Measurements from ENCODE around the gene INCENP. TPM values are rescaled to one million over a fixed set of nuclear protein-coding genes. Genes with fewer than 3 reads are reported as not detected.

Gene INCENP
- total RNA-seq, 1 experiment from 2014 or later: 96.8 TPM

DNA sequence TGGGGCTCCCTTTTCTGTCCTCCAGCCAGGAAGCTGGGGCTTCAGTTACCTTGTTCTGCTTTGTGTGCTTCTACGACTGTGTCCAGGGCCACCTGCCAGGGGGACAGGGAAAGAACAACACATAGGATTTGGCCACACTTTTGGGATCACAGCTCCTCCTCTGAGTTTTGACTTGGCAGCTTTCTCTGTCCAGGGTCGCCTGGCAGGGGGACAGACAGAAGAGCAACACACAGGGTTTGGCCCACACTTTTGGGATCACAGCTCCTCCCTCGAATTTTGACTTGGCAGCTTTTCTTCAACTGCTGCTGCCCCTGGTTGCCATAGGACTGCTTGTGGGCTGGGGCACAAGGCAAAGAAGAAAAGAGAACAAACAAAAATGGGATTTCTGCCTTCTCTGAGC, 19.1 kb downstream of the INCENP start:
- no peak for DNase-seq
- Histone ChIP-seq H3K4me3 (ENCODE audit: insufficient read depth, low read depth, low read length) (no peak overlapping the region), H3K36me3 (replicated peaks; ENCODE audit: control insufficient read depth, insufficient read depth, low read length) (peaks cover 72% of the 10 kb centered on the region), H3K27me3 (ENCODE audit: control insufficient read depth, insufficient read depth, low read length) (no peaks in the 10 kb centered on the region)

DNA sequence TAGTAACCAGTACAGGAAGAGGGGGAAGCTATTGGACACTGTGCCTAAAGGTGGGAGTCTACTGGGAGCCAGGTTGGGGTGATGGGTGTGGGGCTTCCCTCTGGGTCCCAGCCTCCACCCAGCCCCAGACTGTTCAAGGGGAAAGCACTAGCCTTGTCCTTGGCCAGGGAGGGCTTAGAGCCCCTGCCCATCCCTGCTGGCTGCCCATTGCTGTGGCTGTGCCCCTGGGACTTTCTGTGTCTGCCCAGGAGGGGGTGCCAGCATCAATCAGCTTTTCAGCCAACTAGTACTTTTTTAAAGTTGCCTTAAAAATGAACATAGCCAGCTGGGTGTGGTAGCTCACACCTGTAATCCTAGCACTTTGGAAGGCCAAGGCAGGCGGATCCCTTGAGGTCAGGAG, 19.9 kb downstream of the INCENP start:
- no peak overlapping the region for H3K4me3 ChIP-seq (ENCODE audit: insufficient read depth, low read depth, low read length)
- no peaks in the 10 kb centered on the region for H3K27me3 ChIP-seq (ENCODE audit: control insufficient read depth, insufficient read depth, low read length)
- no peak for DNase-seq
- peaks cover 72% of the 10 kb centered on the region for H3K36me3 ChIP-seq (replicated peaks; ENCODE audit: control insufficient read depth, insufficient read depth, low read length)

DNA sequence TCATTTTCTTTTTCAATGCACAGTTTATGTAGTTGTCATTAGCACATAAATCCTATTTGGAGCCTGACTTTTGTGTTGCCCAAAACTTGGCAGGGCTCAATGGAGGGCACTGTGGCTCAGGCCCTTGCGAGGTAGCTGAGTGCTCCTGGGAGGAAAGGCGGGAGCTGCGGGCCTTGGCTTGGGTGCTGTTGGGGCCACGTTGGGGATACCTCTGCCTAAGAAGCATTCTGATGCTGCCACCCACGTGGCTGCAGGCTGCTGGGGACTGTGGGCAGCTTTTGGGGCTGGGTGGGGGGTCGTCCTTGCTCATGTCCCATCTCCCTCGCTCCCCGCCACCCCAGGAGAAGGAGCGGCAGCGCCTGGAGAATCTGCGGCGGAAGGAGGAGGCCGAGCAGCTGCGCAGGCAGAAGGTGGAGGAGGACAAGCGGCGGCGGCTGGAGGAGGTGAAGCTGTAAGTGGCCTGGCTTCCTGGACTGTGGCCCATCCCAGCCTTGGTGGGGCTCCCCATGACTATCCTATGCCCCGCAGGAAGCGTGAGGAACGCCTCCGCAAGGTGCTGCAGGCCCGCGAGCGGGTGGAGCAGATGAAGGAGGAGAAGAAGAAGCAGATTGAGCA, 20.9 kb downstream of the INCENP start:
- H3K27me3 ChIP-seq (ENCODE audit: control insufficient read depth, insufficient read depth, low read length): no peaks in the 10 kb centered on the region
- DNase-seq: no peak
- H3K36me3 ChIP-seq (replicated peaks; ENCODE audit: control insufficient read depth, insufficient read depth, low read length): peaks cover 67% of the 10 kb centered on the region
- no peak overlapping the region for H3K4me3 ChIP-seq (ENCODE audit: insufficient read depth, low read depth, low read length)

DNA sequence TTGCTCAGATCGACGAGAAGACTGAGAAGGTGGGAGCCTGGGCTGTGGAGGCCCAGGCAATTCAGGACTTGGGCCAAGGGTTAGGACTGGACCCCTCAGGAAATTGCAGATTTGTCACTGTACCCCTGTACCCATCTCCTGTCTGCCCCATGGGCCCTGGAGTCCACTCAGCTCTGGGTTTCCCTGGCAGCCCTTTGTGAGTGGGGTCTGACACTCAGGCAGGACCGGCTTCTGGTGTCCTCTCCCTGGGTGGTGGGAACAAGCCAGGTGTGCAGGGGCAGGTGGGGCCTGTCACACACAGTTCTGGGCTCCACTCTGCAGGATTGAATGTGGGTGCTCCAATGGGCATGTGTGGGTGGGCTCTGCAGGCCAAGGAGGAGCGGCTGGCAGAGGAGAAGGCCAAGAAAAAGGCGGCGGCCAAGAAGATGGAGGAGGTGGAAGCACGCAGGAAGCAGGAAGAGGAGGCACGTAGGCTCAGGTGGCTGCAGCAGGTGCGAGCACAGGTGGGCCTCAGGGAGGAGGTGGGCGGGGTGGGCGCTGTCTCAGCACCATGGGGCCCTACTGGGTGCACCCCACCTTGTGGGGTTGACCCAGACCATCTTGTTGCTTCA, 21.6 kb downstream of the INCENP start:
- Histone ChIP-seq H3K36me3 (replicated peaks; ENCODE audit: control insufficient read depth, insufficient read depth, low read length) (peaks cover 70% of the 10 kb centered on the region), H3K4me3 (ENCODE audit: insufficient read depth, low read depth, low read length) (no peak overlapping the region), H3K27me3 (ENCODE audit: control insufficient read depth, insufficient read depth, low read length) (no peaks in the 10 kb centered on the region)
- no peak for DNase-seq

DNA sequence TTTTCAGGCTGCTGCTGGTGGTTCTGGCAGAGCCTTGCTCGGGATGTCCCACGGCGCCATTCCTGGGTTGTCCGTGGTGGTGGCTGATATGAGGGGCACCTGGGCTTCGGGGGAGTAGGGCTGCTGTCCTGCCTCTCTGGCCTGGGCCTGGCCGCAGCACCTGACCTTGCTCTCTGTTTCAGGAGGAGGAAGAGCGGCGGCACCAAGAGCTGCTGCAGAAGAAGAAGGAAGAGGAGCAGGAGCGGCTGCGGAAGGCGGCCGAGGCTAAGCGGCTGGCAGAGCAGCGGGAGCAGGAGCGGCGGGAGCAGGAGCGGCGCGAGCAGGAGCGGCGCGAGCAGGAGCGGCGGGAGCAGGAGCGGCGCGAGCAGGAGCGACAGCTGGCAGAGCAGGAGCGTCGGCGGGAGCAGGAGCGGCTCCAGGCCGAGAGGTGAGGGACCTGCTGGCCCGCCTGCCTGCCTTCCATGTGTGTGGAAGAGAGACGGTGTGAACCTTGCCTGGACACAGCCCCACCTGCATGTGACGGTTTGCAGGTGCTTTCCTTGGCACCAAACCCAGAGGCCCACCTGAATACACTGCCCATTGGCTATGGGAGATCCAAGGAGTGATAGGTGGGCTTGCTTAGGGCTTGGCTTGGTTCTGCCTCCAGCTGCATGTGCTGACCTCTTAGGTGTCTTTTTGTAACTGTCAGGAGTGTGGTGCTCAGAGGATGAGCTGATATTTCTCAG, 22.8 kb downstream of the INCENP start:
- peaks cover 71% of the 10 kb centered on the region for H3K36me3 ChIP-seq (replicated peaks; ENCODE audit: control insufficient read depth, insufficient read depth, low read length)
- H3K27me3 ChIP-seq (ENCODE audit: control insufficient read depth, insufficient read depth, low read length): no peaks in the 10 kb centered on the region
- DNase-seq: no peak
- no peak overlapping the region for H3K4me3 ChIP-seq (ENCODE audit: insufficient read depth, low read depth, low read length)

DNA sequence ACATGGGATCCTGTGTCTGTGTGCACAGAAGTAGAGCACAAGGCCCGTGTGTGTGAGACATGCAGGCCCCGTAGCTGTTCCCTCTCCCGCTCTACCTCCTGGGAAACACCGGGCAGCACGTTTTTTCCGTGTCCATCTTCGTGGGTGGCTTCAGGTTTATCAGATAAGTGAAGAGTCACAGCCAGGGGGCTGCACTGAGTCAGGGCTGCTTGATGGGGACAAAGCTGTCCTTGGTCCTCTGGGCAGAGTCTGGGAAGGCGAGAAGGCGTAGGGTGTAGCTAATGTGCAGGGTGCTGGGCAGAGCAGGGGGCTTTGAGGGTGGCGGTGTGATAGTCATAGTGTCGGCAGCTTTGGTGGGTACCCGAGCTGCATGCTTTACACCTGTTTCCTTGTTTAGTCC, 23.7 kb downstream of the INCENP start:
- Histone ChIP-seq H3K27me3 (ENCODE audit: control insufficient read depth, insufficient read depth, low read length) (no peaks in the 10 kb centered on the region), H3K4me3 (ENCODE audit: insufficient read depth, low read depth, low read length) (no peak overlapping the region), H3K36me3 (replicated peaks; ENCODE audit: control insufficient read depth, insufficient read depth, low read length) (peaks cover 70% of the 10 kb centered on the region)
- DNase-seq: no peak

DNA sequence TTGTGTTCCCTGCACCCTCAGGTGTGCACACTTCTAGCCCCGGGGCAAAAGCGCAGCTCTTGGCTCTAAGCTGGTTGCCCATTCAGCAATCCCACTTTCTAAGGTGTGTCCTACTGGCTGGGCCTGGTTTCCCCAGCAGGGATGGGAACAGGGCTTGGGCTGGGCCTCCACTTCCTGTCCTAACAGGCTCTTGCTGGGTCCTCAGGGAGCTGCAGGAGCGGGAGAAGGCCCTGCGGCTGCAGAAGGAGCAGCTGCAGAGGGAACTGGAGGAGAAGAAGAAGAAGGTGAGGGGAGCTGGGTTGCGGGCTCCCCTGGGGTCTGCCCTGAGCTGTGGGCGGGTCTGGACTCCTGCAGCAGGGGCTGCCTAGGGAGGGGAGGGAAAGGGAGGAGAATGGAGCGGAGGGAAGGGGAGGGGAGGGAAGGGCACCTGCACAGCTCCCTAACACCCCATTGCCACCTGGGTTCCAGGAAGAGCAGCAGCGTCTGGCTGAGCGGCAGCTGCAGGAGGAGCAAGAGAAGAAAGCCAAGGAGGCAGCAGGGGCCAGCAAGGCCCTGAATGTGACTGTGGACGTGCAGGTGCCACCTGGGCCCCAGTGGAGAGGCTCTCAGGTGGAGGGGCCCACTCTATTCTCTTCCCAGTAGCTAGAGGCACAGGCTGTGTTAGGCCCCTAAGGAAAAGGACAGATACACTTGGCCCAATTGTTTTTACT, 24.6 kb downstream of the INCENP start:
- no peak overlapping the region for H3K4me3 ChIP-seq (ENCODE audit: insufficient read depth, low read depth, low read length)
- peaks cover 64% of the 10 kb centered on the region for H3K36me3 ChIP-seq (replicated peaks; ENCODE audit: control insufficient read depth, insufficient read depth, low read length)
- no peaks in the 10 kb centered on the region for H3K27me3 ChIP-seq (ENCODE audit: control insufficient read depth, insufficient read depth, low read length)
- DNase-seq: no peak

DNA sequence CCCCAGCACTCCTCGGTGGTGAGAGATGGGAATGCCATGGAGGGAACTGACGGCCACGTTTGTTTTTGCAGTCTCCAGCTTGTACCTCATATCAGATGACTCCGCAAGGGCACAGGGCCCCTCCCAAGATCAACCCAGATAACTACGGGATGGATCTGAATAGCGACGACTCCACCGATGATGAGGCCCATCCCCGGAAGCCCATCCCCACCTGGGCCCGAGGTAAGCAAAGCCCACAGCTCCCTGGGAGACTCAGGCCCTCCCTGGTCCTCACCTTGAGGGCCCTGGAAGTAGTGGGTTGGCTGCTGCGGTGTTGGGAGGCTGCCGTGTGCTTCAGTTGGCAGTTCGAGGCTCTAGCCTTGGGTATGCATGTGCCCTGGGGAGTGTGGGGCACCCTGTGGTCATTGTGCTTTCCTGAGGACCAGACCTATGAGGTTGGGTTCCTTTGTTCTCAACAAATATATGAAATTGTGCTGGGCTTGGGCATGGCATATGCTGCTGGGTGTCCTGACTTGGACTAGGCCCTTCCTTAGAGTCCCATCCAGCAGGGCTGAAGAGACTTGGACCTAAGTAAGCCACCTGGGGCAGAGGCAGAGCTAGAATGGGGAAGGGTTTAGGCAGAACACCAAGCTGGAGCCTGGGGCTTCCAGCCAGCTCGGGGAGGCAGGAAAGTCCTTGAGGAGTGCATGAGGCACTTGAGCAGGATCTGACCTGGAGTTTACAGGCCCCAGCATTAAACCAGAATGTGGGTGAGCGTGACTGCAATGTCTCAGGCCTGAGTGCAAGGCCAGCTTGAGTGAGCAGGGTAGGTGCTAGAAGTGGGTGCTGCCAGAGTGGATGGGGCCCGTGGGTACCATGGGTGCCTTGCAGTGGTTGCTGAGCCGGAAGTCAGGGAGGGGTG, 26.4 kb downstream of the INCENP start:
- H3K27me3 ChIP-seq (ENCODE audit: control insufficient read depth, insufficient read depth, low read length): no peaks in the 10 kb centered on the region
- DNase-seq: no peak
- H3K36me3 ChIP-seq (replicated peaks; ENCODE audit: control insufficient read depth, insufficient read depth, low read length): peaks cover 55% of the 10 kb centered on the region
- no peak overlapping the region for H3K4me3 ChIP-seq (ENCODE audit: insufficient read depth, low read depth, low read length)

DNA sequence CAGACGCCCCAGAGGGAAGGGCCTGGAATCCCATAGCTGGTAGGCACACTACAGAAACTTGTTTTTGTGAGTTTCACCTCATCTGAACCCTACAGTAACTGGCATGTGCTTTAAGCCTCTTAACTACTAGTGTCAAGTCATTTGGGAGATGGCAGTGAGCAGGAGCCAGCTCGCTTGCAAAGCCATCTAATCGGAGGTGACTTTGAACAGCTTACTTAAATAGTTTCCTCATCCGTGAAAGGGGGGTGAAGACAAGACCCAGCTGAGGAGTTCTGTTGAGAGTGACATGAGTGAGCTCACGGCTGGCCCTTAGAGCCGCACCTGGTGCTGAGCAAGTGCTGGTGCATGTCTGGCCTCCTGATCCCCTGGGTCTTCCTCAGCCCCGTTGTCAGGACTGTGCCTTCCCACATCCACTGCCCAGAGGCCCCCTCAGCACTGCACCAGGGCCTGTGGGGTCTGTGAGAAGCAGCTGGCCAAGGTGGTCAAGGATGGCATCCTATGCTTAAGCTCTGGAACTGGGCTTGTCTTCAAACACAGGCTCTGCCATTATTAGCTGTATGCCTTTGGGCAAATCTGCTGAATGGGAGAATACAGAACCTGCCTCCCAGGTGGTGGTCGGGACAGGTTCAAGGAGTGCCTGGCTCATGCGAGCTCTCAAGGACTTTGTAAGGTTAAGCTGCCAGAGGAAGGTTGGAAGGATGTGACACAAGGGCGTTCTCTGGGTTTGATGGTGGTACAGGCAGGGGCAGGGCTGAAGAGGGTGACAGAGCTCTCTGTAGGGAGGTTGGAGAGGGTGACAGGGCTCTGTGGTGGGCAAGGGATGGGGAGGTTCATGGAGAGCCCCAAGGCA, 27.3 kb downstream of the INCENP start:
- H3K36me3 ChIP-seq (replicated peaks; ENCODE audit: control insufficient read depth, insufficient read depth, low read length): peaks cover 47% of the 10 kb centered on the region
- H3K4me3 ChIP-seq (ENCODE audit: insufficient read depth, low read depth, low read length): no peak overlapping the region
- no peak for DNase-seq
- no peaks in the 10 kb centered on the region for H3K27me3 ChIP-seq (ENCODE audit: control insufficient read depth, insufficient read depth, low read length)

DNA sequence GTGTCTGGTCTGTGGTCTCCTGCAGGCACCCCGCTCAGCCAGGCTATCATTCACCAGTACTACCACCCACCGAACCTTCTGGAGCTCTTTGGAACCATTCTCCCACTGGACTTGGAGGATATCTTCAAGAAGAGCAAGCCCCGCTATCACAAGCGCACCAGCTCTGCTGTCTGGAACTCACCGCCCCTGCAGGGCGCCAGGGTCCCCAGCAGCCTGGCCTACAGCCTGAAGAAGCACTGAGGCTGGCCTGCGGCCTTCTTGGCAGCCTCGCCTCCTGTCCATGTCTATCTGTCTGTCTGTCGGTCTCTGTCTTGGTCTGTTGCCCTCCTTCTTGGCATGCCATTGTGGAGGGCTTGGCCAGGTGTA, 27.9 kb downstream of the INCENP start:
- no peak for DNase-seq
- Histone ChIP-seq H3K27me3 (ENCODE audit: control insufficient read depth, insufficient read depth, low read length) (no peaks in the 10 kb centered on the region), H3K36me3 (replicated peaks; ENCODE audit: control insufficient read depth, insufficient read depth, low read length) (peaks cover 44% of the 10 kb centered on the region), H3K4me3 (ENCODE audit: insufficient read depth, low read depth, low read length) (no peak overlapping the region)

DNA sequence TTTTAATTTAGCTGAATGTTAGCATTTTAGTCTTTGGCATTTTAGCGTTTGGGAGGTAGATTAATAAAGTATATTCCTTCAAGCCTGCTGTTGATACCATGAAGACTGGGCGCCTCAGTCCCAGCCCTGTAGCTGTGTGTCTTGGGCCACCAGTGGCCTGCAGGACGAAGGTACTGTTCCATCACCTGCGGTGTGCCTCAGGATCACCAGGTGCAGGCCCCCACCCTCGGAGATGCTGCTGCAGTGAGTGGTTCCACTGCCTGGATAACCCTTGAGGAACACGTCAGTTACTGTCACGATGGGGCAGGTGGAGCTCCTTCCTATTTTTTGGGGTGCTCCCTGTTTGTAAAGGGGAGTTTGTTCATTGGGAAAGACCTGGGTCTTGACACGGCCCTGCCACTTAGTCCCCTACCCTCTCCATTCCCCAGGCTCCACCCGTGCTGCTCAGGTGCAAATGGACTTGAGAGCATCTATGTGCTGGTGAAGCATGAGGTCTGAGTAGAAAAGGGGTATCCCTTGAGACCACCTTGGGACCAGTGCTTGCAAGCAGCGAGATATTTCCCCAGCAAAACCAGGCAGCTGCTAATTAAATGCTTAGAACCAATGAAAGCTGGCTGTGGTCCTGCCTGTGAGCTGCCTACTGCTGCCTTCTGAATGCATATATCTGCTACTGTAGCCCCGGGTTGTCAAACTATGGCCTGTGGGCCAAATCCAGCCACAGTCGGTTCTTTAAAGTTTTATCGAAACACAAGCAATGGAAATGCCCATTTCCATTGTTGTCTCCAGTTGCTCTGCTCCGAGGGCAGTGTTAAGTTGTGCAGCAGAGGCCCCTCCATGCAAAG, 28.7 kb downstream of the INCENP start:
- no peak for DNase-seq
- Histone ChIP-seq H3K4me3 (ENCODE audit: insufficient read depth, low read depth, low read length) (no peak overlapping the region), H3K36me3 (replicated peaks; ENCODE audit: control insufficient read depth, insufficient read depth, low read length) (peaks cover 37% of the 10 kb centered on the region), H3K27me3 (ENCODE audit: control insufficient read depth, insufficient read depth, low read length) (no peaks in the 10 kb centered on the region)

DNA sequence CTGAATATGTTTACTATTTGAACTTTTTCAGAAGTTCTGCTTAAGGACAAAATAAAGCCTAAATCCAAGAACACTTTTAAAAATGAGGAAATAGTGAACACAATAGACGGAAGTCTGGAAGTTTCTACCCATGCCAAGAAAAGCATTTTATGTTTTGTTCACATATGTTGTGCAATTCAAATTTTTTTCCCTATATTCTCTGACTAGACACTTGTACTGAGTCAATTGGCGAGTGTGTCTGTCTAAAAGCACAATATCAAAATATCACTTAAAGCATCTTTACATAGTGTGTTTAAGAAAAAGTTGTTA, 29.2 kb downstream of the INCENP start:
- Histone ChIP-seq H3K4me3 (ENCODE audit: insufficient read depth, low read depth, low read length) (no peak overlapping the region), H3K27me3 (ENCODE audit: control insufficient read depth, insufficient read depth, low read length) (no peaks in the 10 kb centered on the region), H3K36me3 (replicated peaks; ENCODE audit: control insufficient read depth, insufficient read depth, low read length) (peaks cover 33% of the 10 kb centered on the region)
- no peak for DNase-seq

DNA sequence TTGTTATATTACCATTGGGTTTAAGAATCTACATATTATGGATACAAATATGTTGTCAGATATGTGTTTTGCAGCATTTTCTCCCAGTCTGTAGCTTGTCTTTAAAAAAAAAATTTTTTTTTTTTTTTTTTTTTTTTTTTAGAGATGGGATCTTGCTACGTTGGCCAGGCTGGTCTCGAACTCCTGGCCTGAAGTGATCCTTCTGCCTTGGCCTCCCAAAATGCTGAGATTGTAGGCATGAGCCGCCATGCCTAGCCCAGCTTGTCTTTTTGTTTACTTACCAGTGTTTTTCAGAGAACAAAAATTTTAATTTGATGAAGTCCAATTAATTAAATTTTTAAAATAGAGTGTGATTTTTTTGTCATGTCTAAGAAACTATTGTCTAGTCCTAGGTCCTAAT, 29.8 kb downstream of the INCENP start:
- Histone ChIP-seq H3K4me3 (ENCODE audit: insufficient read depth, low read depth, low read length) (no peak overlapping the region), H3K27me3 (ENCODE audit: control insufficient read depth, insufficient read depth, low read length) (no peaks in the 10 kb centered on the region), H3K36me3 (replicated peaks; ENCODE audit: control insufficient read depth, insufficient read depth, low read length) (peaks cover 30% of the 10 kb centered on the region)
- DNase-seq: no peak
